HG03442 (cell line): ENCODE data around the gene CFAP58.

Experiments used
- ATAC-seq: cut with Tn5 transposase; IDR thresholded peaks from one replicate; pipeline ENCODE4 v1.9.1; 2021; ENCODE audit warnings: mild to moderate bottlenecking, moderate library complexity; ENCODE audit not compliant: unreplicated experiment

Gene CFAP58

DNA sequence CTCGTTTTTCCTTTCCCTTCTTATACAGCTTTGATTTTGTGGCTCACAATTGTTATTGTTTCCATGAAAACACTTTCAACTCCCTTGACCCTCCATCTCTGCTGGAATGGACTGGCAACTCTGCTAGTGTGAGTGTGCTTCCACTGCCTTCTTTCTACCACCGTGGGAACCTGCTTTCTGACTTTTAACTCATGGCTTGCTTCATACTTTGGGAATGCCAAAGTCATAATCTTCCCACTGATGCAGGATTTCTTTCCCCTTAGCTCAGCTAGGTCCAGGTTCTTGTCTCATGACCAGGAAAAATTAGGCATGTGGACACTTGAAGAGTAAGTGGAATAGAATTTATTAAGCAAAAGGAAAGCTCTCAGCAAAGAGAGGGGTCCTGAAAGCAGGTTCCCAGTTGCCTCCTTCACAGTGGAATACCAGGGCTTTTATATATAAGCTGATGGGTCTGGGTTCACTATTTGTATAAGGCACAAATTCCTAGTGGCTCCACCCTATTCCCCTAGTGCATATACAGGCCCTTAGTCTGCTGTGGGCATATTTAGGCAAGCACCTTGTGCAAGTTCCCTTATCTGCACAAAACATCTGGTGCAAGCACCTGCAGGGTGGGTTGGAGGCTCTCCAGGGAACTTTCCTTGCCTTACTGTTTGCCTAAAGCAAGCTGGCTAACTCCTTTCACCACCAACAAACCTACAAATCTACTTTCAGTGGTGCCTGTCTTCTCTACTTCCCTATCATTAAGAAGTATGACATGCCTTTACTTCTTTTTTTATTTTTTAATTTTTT lies 119.5 kb downstream of the CFAP58 start:
- ATAC-seq = no peak

DNA sequence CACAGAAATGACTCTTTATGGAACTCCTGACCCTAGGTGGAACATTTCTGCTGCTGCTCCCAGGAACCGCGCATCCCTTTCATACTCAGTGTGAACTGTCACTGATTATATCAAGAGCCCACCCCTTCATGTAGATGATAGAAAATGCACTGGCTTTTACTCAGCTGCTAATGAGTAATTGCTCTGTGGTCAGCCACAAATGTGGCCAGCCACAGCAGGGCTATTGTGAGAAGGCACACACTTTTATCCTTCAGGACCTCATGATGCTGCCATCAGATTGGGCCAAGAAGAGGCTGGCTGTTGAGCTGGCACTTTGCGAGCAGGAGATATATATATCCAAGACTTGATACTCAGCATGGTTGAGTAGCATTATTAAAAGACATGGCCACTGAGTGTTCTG lies 124.7 kb downstream of the CFAP58 start:
- no peak for ATAC-seq

DNA sequence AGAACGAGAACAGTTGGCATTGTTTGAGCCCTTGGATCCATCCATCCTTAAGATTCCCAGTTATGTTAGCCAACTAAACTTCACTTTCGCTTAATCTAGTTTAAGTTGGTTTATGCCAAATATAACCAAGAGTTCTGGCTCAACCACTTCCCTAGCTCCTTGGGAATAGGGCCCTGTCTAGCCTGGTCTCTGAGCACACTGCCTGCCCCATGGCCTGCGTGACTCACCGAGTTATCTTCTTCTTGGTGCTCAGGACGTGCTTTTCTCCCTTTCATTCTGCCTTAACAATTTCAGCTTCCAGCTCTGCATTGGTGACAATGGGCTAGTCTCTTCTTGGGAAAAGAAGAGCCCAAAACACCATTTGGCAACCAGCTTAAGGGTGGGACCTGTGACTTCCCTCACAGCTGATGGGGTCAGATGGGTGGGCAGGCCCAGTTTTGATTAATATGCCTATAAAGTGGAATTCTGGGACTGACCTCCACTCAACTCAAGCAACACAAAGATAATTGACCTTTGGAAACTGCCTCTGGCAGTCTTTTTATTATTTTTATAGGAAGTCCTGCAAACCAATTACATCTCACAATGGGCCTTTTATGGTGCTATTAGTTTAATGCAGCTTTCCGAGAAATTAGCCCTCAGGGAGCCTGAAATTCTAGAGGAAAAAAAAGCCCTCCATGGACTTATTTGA lies 126.4 kb downstream of the CFAP58 start:
- no peak for ATAC-seq

DNA sequence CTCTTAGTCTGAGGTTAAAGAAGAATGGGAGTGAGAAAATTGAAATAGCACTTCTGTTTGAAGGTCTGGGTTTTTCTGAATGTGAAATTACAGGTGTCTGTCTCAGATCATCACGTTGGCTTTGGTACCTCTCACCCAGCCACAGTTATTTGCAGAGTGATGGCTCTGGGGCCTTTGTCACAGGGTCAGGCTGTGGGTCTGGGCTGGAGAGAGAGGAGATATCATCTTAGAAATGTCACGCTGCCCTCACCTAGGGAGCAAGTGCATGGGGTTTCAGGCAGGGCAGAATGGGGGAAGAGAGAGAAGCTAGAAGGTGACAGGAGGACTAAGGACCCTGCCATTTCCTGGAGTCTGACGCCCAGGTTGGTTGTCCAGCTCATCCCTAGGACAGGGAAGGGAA lies 127.2 kb downstream of the CFAP58 start:
- ATAC-seq = no peak

DNA sequence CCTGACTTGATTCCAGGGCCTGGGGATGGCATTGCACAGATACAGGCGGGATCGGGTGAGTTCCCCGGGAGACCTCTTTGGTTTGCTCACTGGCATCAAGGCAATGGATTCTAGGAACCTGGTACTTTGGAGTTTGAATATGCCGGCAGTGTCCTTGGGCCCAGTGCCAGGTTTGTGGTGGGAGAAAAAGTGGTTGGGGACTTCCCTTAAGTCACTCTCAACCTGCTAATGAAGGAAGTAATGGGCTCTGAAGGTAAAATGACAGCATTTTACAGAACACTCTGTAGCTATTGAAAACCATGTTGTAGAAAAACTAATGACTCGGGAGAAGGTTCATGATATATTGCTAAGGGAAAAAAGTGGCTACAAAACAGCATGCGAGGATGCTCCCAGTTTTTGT lies 129.9 kb downstream of the CFAP58 start:
- ATAC-seq = no peak

DNA sequence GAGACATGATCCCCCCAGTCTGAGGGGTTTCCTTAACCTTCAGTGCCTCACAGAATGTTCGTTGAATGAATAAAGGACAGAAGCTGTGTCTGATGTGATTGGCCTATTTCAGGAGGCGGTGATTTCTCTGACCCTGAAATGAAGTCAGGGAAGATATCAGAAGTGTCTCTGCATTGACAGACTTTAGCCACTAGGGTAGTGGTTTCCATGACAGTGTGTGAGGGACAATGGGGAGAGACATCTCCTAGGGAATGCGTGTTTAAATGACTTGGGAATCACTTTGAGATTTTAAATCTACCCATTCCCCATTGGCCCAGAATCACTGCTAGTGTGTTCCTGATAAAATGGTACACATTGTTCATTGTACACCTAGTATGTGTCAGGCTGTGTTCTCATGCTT lies 132.0 kb downstream of the CFAP58 start:
- ATAC-seq = no peak

DNA sequence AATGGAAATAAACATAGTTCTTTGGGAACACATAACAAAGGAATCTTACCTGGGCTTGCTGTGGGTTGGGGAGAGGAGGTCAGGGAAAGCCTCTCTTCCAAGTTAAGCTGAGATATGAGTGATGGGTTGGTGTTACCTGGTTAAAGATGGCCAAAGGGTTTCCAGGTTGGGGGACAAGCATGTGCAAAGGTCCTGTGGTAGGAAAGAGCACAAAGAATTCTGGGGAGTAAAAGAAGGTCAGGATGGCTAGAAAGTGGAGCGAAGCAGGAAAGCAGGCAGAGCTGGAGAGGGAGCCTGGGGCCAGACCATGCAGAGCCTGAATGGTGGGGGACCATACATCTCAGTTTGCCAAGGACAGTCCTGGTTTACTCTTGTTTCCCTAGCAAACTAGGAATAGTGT lies 133.2 kb downstream of the CFAP58 start:
- no peak for ATAC-seq

DNA sequence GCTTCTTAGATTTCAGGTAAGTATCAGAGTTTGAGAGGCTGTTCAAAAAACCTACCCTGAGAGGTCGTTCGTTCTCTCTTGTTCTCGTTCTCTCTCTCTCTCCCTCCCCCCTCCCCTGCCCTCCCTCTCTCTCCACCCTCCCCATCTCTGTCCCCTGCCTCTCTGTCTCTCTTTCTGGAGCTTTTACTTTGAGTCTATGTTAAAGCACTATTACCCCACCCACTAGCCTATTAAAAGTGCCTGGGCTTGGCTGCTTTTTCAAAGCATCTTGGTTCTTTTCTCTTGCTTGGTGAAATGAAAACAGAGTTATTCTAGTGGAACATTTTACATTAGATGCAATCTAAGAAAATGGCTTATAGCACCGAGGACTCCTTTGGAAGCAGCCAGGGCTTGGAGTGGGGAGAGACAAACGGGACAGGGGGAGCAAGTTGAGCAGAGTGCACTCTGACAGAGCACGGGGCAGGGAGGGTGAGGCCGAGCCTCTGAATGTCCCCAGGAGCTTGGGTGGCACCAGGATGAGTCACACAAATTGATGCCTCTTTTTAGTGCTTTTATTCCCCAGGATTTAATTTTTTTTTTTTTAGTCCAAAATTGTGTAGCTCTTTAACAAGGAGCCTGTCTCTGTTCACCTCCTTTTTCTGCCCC lies 134.3 kb downstream of the CFAP58 start:
- ATAC-seq = no peak

DNA sequence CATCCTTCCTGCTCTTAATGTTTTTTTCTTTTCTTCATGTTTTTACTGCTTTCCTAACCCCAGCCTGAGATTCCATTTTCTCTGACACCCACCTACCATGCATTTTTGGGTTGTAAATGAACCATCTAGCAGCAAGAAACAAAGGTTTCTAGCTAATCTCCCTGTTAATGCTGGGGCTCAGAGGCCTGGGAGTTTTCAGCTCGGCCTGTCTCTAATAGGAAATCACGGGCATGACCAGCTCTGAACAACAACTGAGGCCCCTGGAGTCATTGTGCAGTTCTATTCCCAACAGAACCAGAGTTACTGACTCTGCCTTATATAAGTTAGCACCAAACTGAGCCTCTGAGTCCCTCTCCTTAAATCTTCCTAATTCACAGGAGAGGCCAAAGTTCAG lies 134.8 kb downstream of the CFAP58 start:
- ATAC-seq = no peak

DNA sequence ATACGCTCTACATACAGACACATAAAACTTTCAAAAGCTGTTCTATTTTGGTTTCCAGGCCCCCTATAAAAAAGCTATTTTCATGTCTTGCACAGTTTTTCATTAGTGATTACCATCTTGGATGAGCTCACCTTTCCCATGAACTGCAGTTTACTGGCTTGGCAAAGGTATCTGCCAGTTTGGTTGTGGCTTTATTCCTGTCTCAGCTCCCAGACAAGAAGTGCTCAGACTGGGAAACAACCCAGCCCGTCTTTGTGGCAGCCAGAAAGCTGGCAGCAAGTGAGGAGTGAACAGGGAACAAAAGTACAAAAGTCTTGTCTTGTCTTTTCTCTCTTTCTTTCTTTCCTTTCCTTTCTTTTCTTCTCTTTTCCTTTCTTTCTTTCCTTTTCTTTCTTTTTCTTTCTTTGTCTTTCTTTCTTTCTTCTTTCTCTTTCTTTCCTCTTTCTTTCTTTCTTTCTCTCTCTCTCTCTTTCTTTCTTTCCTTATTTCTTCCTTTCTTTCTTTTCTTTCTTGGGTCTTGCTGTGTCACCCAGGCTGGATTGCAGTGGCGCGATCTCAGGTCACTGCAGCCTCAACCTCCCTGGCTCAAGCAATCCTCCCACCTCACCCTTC lies 138.8 kb downstream of the CFAP58 start:
- no peak for ATAC-seq

DNA sequence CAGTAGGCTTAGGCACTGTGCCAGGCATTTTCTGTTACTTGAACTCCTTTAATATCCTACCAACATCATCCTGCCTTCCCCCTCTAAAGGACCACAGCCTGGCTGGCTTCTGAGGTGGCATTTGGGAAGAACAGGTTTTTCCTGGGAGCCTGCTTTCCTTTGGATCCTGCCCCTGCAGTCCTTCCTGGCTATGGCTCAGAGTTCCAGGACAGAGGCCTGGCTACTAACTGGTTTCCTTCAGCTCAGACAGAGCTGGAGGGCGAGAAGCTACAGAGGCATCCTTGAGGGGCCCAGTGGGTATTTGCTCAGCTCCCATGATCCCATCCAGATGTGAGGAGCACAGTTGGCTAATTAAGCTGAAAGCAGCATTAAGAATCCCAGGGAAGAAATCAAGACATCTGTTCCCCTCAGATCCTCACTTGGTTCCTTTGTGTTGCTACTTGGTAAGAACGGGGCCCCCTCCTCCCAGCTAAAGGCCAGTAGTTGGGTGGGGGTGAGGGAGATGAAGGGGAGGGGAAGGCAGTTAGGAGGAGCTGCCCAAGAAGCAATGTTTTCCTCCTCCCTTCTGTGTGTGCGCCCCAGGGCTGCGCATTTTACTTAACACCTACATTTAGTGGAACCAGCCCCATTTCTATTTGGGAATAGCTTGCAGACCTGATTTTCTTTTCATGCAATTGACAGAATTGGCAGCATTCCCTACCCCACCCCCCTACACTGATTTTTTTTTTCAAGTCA lies 144.9 kb downstream of the CFAP58 start:
- ATAC-seq = no peak

DNA sequence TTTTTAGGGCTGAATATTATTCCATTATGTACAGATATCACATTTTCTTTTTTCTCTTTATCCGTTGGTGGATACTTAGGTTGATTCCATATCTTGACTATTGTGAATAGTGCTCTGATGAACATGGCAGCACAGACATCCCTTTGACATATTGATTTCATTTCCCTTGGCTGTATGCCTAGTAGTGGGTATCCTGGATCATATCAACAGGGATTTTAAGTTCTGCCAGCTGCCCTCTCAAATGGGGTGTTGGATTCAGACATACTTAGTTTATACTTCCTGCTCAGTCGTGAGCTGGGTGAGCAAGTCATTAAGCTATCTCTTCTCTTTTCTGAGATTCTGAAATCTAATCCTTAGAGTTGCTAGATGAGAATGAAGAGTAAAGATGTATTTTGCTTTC lies 147.8 kb downstream of the CFAP58 start:
- ATAC-seq = no peak

DNA sequence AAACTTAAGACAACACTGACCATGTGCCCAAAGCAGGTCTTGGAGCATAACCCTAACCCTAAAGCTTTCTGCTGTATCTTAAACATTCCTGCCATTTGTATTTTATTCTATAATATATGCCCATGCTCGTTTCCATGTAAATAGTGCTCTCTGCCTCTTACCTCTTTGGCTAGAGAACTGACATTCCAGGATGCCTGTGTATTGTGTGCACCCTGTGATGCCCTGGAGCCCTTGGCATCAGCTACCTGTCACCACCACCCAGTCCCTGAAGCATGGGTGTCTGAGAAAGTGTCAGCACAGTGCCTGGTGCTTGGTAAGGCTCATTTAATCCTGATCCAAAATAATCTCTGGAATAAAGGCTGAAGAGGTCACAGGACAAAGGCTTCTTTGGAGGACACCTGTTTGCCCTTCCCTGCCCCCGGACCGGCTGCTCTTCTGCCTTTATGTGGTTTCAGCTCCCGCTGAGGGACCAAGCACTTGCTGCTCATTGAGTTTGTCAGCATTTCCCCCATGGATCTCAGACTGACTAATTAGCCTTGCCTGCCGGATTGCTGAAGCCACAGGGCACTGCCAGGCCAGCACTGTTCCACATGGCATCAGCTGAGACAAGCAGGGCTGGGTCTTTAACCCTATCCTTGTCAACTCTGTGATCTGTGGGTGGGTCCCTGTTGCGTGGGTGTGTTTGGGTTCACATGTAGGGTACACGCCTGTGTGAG lies 148.4 kb downstream of the CFAP58 start:
- no peak for ATAC-seq

DNA sequence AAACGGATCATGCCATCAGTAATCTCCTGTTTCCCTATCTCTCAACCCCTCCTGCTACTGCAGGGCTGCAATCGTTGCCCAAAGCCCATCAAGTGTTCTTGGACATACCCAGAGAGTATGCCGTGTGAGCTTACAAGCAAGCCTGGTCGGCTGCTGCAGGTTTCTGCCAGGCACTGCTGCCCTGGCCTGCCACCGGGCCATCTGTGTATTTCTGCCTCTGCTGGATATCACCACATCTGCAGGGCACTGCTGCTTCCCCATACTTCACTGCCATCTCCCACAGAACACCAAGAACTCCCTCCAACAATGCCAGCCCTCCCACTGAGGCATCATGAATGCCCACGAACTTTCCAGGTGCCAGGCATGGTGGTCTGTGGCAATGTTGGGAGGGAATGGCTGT lies 149.3 kb downstream of the CFAP58 start:
- ATAC-seq = no peak
